HepG2 (cell line): Measurements from ENCODE around the gene JPT1. TPM values are rescaled to one million over a fixed set of nuclear protein-coding genes. Genes with fewer than 3 reads are reported as not detected.

Source experiments
- HMGA1 ChIP-seq: sonication (generic); formaldehyde crosslinking; conservative IDR thresholded peaks from 2 replicates; pipeline ENCODE4 v1.4.0; 2020; ENCODE audit warnings: missing genetic modification reagents
- MEF2D ChIP-seq: sonication (generic); formaldehyde crosslinking; IDR thresholded peaks from 2 replicates; pipeline ENCODE4 v1.5.1; 2020; ENCODE audit warnings: mild to moderate bottlenecking, missing genetic modification reagents
- NCOR1 ChIP-seq: fragments of 200-600 bp; sonication (generic); IDR thresholded peaks from 2 replicates; pipeline ENCODE4 v1.7.0; 2017; ENCODE audit warnings: antibody characterized with exemption, low read length, borderline replicate concordance
- POLR2G ChIP-seq: fragments of 200-400 bp; formaldehyde crosslinking; IDR thresholded peaks from 2 replicates; pipeline ENCODE4 v1.6.1; 2018; ENCODE audit warnings: mild to moderate bottlenecking, low read depth, low read length, moderate library complexity
- SIX4 ChIP-seq: sonication (generic); formaldehyde crosslinking; IDR thresholded peaks from 2 replicates; pipeline ENCODE4 v1.4.0; 2020; ENCODE audit warnings: missing genetic modification reagents
- YEATS2 ChIP-seq: sonication (generic); formaldehyde crosslinking; IDR thresholded peaks from 2 replicates; pipeline ENCODE4 v1.4.0; 2020; ENCODE audit warnings: missing genetic modification reagents, borderline replicate concordance
- ZFP36 ChIP-seq: fragments of 150-350 bp; IDR thresholded peaks from 2 replicates; pipeline ENCODE4 v1.6.1; 2018; ENCODE audit warnings: borderline replicate concordance, low read length, low read depth; ENCODE audit not compliant: partially characterized antibody
- ZNF652 ChIP-seq: IDR thresholded peaks from 2 replicates; pipeline ENCODE4 v1.6.1; 2016; ENCODE audit warnings: low read depth, borderline replicate concordance
- ZNF766 ChIP-seq: sonication (generic); formaldehyde crosslinking; IDR thresholded peaks from 2 replicates; pipeline ENCODE4 v1.5.0; 2020; ENCODE audit warnings: missing genetic modification reagents, borderline replicate concordance
- polyA plus RNA-seq, 8 experiments: library from polyadenylated mRNA; depleted of rRNA in 3 of 8; stranded (reverse) in 7 of 8; unstranded in 1 of 8; fragments of >200 nt; fragmentation: Illumina TruSeq in 4 of 8; extraction: Trizol in 4 of 8; gene quantifications; 2 replicates each; pipeline versions ENCODE4 v1.2.1 to v1.2.3, GENCODE V29; 2011 to 2016; ENCODE audit warnings: low read depth in 4 of 8, missing spikeins in 1 of 8, mixed read lengths in 1 of 8; ENCODE audit not compliant: insufficient read depth in 1 of 8
- total RNA-seq, 5 experiments: library from RNA; depleted of rRNA; stranded (reverse); fragments of >200 nt; fragmentation: Illumina TruSeq; extraction: Trizol; gene quantifications; 2 replicates each; pipeline ENCODE4 v1.2.3, GENCODE V29; 2016; ENCODE audit warnings: low read depth in 1 of 5
- TF ChIP-seq, protein P1 (sequence below): sonication (generic); formaldehyde crosslinking; IDR thresholded peaks from 2 replicates; pipeline ENCODE4 v1.5.0; 2020; ENCODE audit warnings: mild to moderate bottlenecking, missing genetic modification reagents, borderline replicate concordance
- TF ChIP-seq, protein P2 (sequence below), 2 experiments: sonication (generic) in 1 of 2; formaldehyde crosslinking in 1 of 2; IDR thresholded peaks; 2 replicates each; pipeline versions ENCODE4 v1.4.0 to v1.6.1; 2018 to 2020; ENCODE audit warnings: missing genetic modification reagents in 2 of 2, borderline replicate concordance in 1 of 2, low read depth in 1 of 2, mild to moderate bottlenecking in 1 of 2, missing biosample characterization in 1 of 2
- TF ChIP-seq, protein P3 (sequence below): sonication (generic); formaldehyde crosslinking; IDR thresholded peaks from 2 replicates; pipeline ENCODE4 v1.8.1; 2023; ENCODE audit warnings: mild to moderate bottlenecking, inconsistent platforms, moderate library complexity, missing genetic modification reagents, borderline replicate concordance
- TF ChIP-seq, protein P4 (sequence below): sonication (generic); formaldehyde crosslinking; IDR thresholded peaks from 2 replicates; pipeline ENCODE4 v1.4.0; 2020; ENCODE audit warnings: missing genetic modification reagents
- TF ChIP-seq, protein P5 (sequence below): sonication (generic); formaldehyde crosslinking; conservative IDR thresholded peaks from 2 replicates; pipeline ENCODE4 v1.8.0; 2022; ENCODE audit warnings: low read depth, missing genetic modification reagents

Gene JPT1
- total and polyA plus RNA-seq, 2 of the 13 experiments (the other 11 are each of a cell fraction or from before 2014, with no cell fraction given) = 43.3 to 256 TPM

DNA sequence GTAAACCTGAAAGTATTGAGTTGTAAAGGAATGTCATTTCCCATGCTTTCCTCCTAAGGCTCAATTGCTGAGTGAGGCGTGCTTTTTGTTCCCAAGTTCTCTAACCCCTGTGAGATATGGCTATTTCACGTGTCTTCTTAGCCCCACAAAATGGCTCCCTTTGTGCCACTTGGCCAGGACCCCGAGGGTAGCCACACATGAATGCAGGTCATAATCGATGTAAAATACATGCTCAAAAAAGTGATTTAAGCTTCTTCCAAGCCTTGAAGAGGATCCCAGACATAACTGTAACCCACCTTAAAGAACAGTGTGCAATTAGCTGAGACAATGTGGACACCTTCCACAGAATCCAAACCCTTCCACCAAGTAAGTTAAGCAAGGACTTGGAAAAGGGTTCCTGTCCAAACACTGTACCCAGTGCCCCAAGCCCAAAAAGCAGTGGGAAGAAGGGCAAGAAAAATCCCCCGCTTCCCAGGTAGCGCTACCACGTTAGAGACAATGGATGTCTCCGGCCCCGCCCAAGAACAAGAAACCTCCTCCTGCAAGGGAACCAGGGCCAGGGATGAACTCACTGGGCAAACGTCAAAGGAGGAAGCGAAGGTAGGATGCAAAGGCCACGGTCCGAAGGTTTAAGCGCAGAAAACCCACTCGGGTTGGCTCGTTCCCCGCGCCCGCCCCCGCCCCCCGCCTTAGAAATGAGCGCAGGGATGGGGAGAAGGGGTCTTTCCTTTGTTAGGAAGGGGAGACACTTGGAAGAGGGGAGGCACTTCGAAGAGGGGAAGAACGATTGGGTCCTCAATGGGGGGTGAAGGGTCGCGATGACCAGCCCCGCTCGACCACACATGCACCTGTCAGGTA lies 1.2 kb downstream of the JPT1 start (continued):
- TF ChIP-seq, protein P1, sequence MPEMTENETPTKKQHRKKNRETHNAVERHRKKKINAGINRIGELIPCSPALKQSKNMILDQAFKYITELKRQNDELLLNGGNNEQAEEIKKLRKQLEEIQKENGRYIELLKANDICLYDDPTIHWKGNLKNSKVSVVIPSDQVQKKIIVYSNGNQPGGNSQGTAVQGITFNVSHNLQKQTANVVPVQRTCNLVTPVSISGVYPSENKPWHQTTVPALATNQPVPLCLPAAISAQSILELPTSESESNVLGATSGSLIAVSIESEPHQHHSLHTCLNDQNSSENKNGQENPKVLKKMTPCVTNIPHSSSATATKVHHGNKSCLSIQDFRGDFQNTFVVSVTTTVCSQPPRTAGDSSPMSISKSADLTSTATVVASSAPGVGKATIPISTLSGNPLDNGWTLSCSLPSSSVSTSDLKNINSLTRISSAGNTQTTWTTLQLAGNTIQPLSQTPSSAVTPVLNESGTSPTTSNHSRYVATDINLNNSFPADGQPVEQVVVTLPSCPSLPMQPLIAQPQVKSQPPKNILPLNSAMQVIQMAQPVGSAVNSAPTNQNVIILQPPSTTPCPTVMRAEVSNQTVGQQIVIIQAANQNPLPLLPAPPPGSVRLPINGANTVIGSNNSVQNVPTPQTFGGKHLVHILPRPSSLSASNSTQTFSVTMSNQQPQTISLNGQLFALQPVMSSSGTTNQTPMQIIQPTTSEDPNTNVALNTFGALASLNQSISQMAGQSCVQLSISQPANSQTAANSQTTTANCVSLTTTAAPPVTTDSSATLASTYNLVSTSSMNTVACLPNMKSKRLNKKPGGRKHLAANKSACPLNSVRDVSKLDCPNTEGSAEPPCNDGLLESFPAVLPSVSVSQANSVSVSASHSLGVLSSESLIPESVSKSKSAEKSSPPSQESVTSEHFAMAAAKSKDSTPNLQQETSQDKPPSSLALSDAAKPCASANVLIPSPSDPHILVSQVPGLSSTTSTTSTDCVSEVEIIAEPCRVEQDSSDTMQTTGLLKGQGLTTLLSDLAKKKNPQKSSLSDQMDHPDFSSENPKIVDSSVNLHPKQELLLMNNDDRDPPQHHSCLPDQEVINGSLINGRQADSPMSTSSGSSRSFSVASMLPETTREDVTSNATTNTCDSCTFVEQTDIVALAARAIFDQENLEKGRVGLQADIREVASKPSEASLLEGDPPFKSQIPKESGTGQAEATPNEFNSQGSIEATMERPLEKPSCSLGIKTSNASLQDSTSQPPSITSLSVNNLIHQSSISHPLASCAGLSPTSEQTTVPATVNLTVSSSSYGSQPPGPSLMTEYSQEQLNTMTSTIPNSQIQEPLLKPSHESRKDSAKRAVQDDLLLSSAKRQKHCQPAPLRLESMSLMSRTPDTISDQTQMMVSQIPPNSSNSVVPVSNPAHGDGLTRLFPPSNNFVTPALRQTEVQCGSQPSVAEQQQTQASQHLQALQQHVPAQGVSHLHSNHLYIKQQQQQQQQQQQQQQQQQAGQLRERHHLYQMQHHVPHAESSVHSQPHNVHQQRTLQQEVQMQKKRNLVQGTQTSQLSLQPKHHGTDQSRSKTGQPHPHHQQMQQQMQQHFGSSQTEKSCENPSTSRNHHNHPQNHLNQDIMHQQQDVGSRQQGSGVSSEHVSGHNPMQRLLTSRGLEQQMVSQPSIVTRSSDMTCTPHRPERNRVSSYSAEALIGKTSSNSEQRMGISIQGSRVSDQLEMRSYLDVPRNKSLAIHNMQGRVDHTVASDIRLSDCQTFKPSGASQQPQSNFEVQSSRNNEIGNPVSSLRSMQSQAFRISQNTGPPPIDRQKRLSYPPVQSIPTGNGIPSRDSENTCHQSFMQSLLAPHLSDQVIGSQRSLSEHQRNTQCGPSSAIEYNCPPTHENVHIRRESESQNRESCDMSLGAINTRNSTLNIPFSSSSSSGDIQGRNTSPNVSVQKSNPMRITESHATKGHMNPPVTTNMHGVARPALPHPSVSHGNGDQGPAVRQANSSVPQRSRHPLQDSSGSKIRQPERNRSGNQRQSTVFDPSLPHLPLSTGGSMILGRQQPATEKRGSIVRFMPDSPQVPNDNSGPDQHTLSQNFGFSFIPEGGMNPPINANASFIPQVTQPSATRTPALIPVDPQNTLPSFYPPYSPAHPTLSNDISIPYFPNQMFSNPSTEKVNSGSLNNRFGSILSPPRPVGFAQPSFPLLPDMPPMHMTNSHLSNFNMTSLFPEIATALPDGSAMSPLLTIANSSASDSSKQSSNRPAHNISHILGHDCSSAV = no peak
- no peak for TF ChIP-seq ZFP36
- TF ChIP-seq, protein P2, sequence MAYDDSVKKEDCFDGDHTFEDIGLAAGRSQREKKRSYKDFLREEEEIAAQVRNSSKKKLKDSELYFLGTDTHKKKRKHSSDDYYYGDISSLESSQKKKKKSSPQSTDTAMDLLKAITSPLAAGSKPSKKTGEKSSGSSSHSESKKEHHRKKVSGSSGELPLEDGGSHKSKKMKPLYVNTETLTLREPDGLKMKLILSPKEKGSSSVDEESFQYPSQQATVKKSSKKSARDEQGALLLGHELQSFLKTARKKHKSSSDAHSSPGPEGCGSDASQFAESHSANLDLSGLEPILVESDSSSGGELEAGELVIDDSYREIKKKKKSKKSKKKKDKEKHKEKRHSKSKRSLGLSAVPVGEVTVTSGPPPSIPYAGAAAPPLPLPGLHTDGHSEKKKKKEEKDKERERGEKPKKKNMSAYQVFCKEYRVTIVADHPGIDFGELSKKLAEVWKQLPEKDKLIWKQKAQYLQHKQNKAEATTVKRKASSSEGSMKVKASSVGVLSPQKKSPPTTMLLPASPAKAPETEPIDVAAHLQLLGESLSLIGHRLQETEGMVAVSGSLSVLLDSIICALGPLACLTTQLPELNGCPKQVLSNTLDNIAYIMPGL (CRISPR knock-in tag; IDR thresholded peaks at IDR 0.05; ENCODE audit: borderline replicate concordance in 1 of 2, low read depth in 1 of 2) = peak in 1 of 2 experiments; percentile 38; a peak in 2 of 4 replicates
- TF ChIP-seq, protein P3, sequence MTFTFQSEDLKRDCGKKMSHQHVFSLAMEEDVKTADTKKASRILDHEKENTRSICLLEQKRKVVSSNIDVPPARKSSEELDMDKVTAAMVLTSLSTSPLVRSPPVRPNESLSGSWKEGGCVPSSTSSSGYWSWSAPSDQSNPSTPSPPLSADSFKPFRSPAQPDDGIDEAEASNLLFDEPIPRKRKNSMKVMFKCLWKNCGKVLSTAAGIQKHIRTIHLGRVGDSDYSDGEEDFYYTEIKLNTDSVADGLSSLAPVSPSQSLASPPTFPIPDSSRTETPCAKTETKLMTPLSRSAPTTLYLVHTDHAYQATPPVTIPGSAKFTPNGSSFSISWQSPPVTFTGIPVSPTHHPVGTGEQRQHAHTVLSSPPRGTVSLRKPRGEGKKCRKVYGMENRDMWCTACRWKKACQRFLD (CRISPR knock-in tag) = no peak
- peak; percentile 42; the same call in 1 of the 2 replicates for TF ChIP-seq MEF2D (CRISPR knock-in tag)
- 0 out of 2 replicates have a peak, but pooled peaks have one; percentile 15 for TF ChIP-seq ZNF766
- peak; percentile 9 for TF ChIP-seq YEATS2
- TF ChIP-seq, protein P4, sequence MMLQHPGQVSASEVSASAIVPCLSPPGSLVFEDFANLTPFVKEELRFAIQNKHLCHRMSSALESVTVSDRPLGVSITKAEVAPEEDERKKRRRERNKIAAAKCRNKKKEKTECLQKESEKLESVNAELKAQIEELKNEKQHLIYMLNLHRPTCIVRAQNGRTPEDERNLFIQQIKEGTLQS (CRISPR knock-in tag) = no peak
- no peak for TF ChIP-seq HMGA1 (CRISPR knock-in tag)
- TF ChIP-seq ZNF652 (CRISPR knock-in tag) = no peak
- TF ChIP-seq SIX4 (CRISPR knock-in tag) = no peak
- peak; percentile 40; the same call in 1 of the 2 replicates for TF ChIP-seq POLR2G
- no peak for TF ChIP-seq NCOR1
- TF ChIP-seq, protein P5, sequence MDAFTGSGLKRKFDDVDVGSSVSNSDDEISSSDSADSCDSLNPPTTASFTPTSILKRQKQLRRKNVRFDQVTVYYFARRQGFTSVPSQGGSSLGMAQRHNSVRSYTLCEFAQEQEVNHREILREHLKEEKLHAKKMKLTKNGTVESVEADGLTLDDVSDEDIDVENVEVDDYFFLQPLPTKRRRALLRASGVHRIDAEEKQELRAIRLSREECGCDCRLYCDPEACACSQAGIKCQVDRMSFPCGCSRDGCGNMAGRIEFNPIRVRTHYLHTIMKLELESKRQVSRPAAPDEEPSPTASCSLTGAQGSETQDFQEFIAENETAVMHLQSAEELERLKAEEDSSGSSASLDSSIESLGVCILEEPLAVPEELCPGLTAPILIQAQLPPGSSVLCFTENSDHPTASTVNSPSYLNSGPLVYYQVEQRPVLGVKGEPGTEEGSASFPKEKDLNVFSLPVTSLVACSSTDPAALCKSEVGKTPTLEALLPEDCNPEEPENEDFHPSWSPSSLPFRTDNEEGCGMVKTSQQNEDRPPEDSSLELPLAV (CRISPR knock-in tag) = no peak
